Mesendoderm (in vitro differentiated cells): ENCODE measurements around the gene RRAGA. TPM values are rescaled to one million over a fixed set of nuclear protein-coding genes. Genes with fewer than 3 reads are reported as not detected.
A peak's percentile ranks its signal among the peaks of the same experiment; 100 is the strongest.
"Not testable (repeated sequence)": the region's sequence is repeated elsewhere in the genome, so short reads cannot be mapped to it uniquely, and the experiment has no call there.

Source experiments
- DNase-seq: peaks from one replicate; pipeline ENCODE4 v3.0.0; 2013
- H2AK5ac ChIP-seq: 2 replicates; pipeline ENCODE4 v1.6.1; 2013; ENCODE audit warnings: low read length, inconsistent platforms
- H2BK120ac ChIP-seq: 2 replicates; pipeline ENCODE4 v1.6.1; 2013; ENCODE audit warnings: low read depth, mild to moderate bottlenecking, low read length, moderate library complexity, mixed read lengths
- H2BK15ac ChIP-seq: replicated peaks from 2 replicates; pipeline ENCODE4 v1.6.1; 2013; ENCODE audit warnings: low read depth, mild to moderate bottlenecking, moderate library complexity
- H2BK5ac ChIP-seq: 2 replicates; pipeline ENCODE4 v1.6.1; 2013; ENCODE audit warnings: low read length, inconsistent platforms
- H3K18ac ChIP-seq: 2 replicates; pipeline ENCODE4 v1.6.1; 2013; ENCODE audit warnings: mild to moderate bottlenecking, low read length, mixed read lengths
- H3K23ac ChIP-seq: one replicate; pipeline ENCODE4 v1.6.1; 2013; ENCODE audit warnings: low read length
- H3K27ac ChIP-seq: 2 replicates; pipeline ENCODE4 v1.5.1; 2013; ENCODE audit warnings: low read depth, mild to moderate bottlenecking, inconsistent platforms, low read length, moderate library complexity
- H3K27me3 ChIP-seq: 2 replicates; pipeline ENCODE4 v1.6.1; 2013; ENCODE audit warnings: low read length, control low read depth, mild to moderate bottlenecking, inconsistent platforms; ENCODE audit not compliant: insufficient read depth, poor library complexity
- H3K36me3 ChIP-seq: 2 replicates; pipeline ENCODE4 v1.6.1; 2013; ENCODE audit warnings: low read length, inconsistent platforms; ENCODE audit not compliant: control insufficient read depth, insufficient read depth
- H3K4ac ChIP-seq: one replicate; pipeline ENCODE4 v1.6.1; 2013; ENCODE audit warnings: low read depth, mild to moderate bottlenecking, low read length, moderate library complexity
- H3K4me1 ChIP-seq: 2 replicates; pipeline ENCODE4 v1.6.1; 2013; ENCODE audit warnings: low read depth, low read length, inconsistent platforms; ENCODE audit not compliant: control insufficient read depth
- H3K4me2 ChIP-seq: 2 replicates; pipeline ENCODE4 v1.6.1; 2013; ENCODE audit warnings: low read length
- H3K4me3 ChIP-seq: 2 replicates; pipeline ENCODE4 v1.5.1; 2013; ENCODE audit warnings: mild to moderate bottlenecking, low read length
- H3K56ac ChIP-seq: one replicate; pipeline ENCODE4 v1.6.1; 2013; ENCODE audit warnings: low read length
- H3K79me1 ChIP-seq: 2 replicates; pipeline ENCODE4 v1.6.1; 2013; ENCODE audit warnings: low read length, inconsistent platforms
- H3K79me2 ChIP-seq: 2 replicates; pipeline ENCODE4 v1.6.1; 2013; ENCODE audit warnings: mild to moderate bottlenecking, low read length; ENCODE audit not compliant: control insufficient read depth, insufficient read depth
- H3K9ac ChIP-seq: 2 replicates; pipeline ENCODE4 v1.6.1; 2013; ENCODE audit warnings: low read length, inconsistent platforms
- H4K5ac ChIP-seq: one replicate; pipeline ENCODE4 v1.6.1; 2013; ENCODE audit warnings: low read length
- H4K8ac ChIP-seq: one replicate; pipeline ENCODE4 v1.6.1; 2013; ENCODE audit warnings: low read depth, mild to moderate bottlenecking, control low read depth, low read length, moderate library complexity
- WGBS: extraction: QIAGEN DNeasy Blood & Tissue Kit; methylation state at CpG from one replicate; pipeline ENCODE4 v1.1.7; 2013; ENCODE audit warnings: low lambda C conversion rate, missing lambda C conversion rate; ENCODE audit not compliant: insufficient coverage; ENCODE audit errors: extremely low coverage; 5-methylcytosine and 5-hydroxymethylcytosine counted together
- small RNA-seq: library from polyadenylated mRNA; stranded (forward); fragments of <200 nt; extraction: miRNeasy Mini kit (QIAGEN cat#:217004); gene quantifications from one replicate; pipeline ENCODE3, GENCODE V24; 2013; ENCODE audit not compliant: insufficient read depth

The RRAGA gene

GRCh38 chr9:19087106-19088000, 38.1 kb downstream of the RRAGA start:
- WGBS: no CpG with 5 or more reads among the region's 6 CpGs
- Histone ChIP-seq H3K36me3 (peaks cover 3% of the 10 kb centered on the region), H2BK5ac (no peak overlapping the region), H3K4me1 (no peaks in the 10 kb centered on the region), H3K9ac (no peak overlapping the region), H2BK15ac (no peak overlapping the region), H3K56ac (no peak overlapping the region), H3K27me3 (no peaks in the 10 kb centered on the region), H4K5ac (no peak overlapping the region), H2BK120ac (no peak overlapping the region), H3K79me2 (no peaks in the 10 kb centered on the region), H3K4ac (no peak overlapping the region), H3K4me2 (no peak overlapping the region), H3K4me3 (no peak overlapping the region), H2AK5ac (no peak overlapping the region), H4K8ac (no peak overlapping the region), H3K18ac (no peak overlapping the region), H3K79me1 (no peaks in the 10 kb centered on the region), H3K23ac (no peak overlapping the region), H3K27ac (no peak overlapping the region)
- no peak for DNase-seq

GRCh38 chr9:19097431-19097830, 48.2 kb downstream of the RRAGA start:
- H3K27me3 ChIP-seq, H3K9ac ChIP-seq, H3K4me3 ChIP-seq, H2AK5ac ChIP-seq, H2BK120ac ChIP-seq, DNase-seq, H2BK5ac ChIP-seq, H3K79me1 ChIP-seq, H3K23ac ChIP-seq, H2BK15ac ChIP-seq, H3K36me3 ChIP-seq, H3K27ac ChIP-seq, H3K4me2 ChIP-seq, H4K8ac ChIP-seq, H3K56ac ChIP-seq, H3K4ac ChIP-seq, H4K5ac ChIP-seq, H3K18ac ChIP-seq, H3K4me1 ChIP-seq: not testable (repeated sequence)
- H3K79me2 ChIP-seq: peaks cover 28% of the 10 kb centered on the region

Small RNAs within 50 kb of the gene (small RNA-seq; reads per million reads assigned to genes)
- not detected for gene RF00019
- gene RNU6-264P: not detected
- 5.6 reads per million, percentile 73 among the genes with 10 or more reads in this experiment for gene SCARNA8
